Activated CD4-positive, alpha-beta T cell treated with anti-CD3 and anti-CD28 coated beads, Interleukin-2, amount 10 ng/mL, durations not matched to agents 24 days and 14 days (primary cell): ENCODE results near the gene TMTC4. TPM values are rescaled to one million over a fixed set of nuclear protein-coding genes. Genes with fewer than 3 reads are reported as not detected.

ENCODE experiments used
- DNase-seq: peaks from one replicate; pipeline ENCODE4 v3.0.0; 2022
- H3K27ac Mint-ChIP-seq: one replicate; pipeline ENCODE4 v1.8.0; 2022; ENCODE audit warnings: mild to moderate bottlenecking, mixed read lengths
- H3K27me3 Mint-ChIP-seq: one replicate; pipeline ENCODE4 v1.8.0; 2022; ENCODE audit warnings: mixed read lengths
- H3K36me3 Mint-ChIP-seq: one replicate; pipeline ENCODE4 v1.8.0; 2022; ENCODE audit warnings: low read depth, mild to moderate bottlenecking, mixed read lengths
- H3K4me1 Mint-ChIP-seq: one replicate; pipeline ENCODE4 v1.8.0; 2021; ENCODE audit warnings: mixed read lengths
- H3K4me3 Mint-ChIP-seq: one replicate; pipeline ENCODE4 v1.8.0; 2022; ENCODE audit warnings: mild to moderate bottlenecking, moderate library complexity, mixed read lengths
- H3K9me3 Mint-ChIP-seq: one replicate; pipeline ENCODE4 v1.8.0; 2021; ENCODE audit warnings: mixed read lengths
- intact Hi-C: fragments of 100-400 bp; cut with micrococcal nuclease; formaldehyde crosslinking; loops from one replicate; pipeline ENCODE4 v1.15.1; 2023
- total RNA-seq: library from RNA; stranded (reverse); gene quantifications from 2 replicates; pipeline ENCODE4 v1.2.3, GENCODE V29; 2022

The TMTC4 gene
- total RNA-seq, 1 donor from 2014 or later: 25.3 TPM

DNA sequence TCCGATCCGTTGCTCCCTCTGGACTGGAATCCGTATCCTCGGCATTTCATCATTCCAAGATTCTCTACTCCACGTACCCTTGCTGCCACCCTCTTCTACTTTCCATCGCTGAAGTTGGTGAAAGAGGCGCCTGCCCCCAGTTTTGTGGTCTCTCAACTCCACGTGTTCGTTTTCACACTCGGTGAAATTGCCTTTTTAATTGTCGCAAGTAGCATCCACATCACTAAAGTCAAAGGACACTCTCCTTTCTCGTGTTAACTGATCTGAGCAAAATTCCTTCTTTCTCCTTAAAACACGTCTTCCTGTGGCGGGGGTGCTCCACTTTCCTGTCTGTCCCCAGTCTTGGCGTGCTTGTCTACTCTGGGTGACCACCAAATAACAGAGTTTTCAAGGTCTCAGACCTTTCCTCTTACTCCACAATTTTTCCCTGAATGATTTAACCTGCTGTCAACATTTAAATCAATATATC is 1.1 kb upstream of the TMTC4 start:
- intact Hi-C loops: loop anchor here (1.0 to 10.0 kb wide), 4 partner anchors 87 to 1719 kb away; partner anchors contain the start of genes CLYBL and GGACT
- Mint-ChIP-seq H3K9me3 (no peaks in the 10 kb centered on the region), H3K27ac (peak overlapping the region; percentile 90), H3K36me3 (no peaks in the 10 kb centered on the region), H3K4me3 (peak overlapping the region; percentile 92), H3K27me3 (peaks cover 18% of the 10 kb centered on the region), H3K4me1 (peaks cover 25% of the 10 kb centered on the region)
- peak; percentile 68 for DNase-seq

DNA sequence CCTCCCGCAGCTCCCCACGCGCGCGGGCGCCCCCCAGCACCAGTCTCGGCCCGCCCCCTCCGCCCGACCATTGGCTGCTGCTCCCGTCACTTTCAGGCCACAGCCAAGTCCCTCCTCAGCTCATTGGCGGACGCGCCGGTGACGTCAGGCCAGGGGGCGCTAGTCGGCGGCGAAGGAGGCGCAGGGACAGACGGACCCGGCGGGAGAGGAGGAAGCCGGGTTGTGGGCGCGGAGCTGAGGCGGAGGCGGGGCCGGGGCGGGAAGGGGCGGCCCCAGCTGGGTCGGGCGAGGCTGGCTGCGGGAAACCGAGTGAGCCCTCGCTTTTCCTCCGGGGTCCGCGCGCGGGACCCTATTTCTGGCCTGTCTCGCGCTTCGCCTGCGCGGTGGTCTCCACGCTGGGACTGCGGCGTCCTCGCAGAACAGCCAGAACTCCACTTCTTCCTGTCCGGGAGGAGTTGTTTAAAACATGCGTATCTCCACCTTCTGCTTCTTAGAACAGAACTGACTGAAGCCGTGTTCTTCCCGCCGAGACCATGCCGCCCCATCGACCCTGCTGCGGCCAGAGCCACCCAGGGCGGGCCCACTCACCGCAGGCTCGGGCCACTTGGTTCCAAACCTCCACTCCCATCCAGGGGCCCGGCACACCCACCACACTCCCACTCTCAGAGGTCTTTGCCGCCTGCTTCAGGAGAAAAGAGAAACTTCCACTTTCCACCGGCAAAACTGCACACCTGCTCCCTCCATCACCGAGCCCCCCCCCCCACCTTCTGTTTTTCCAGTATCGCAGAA is 471 bp upstream of the TMTC4 start:
- H3K4me3 Mint-ChIP-seq: peak overlapping the region; percentile 92
- peaks cover 18% of the 10 kb centered on the region for H3K27me3 Mint-ChIP-seq
- peak overlapping the region; percentile 90 for H3K27ac Mint-ChIP-seq
- peaks cover 25% of the 10 kb centered on the region for H3K4me1 Mint-ChIP-seq
- H3K36me3 Mint-ChIP-seq: no peaks in the 10 kb centered on the region
- no peaks in the 10 kb centered on the region for H3K9me3 Mint-ChIP-seq
- DNase-seq: peak; percentile 100
- intact Hi-C loops: loop anchor here (1.0 to 10.0 kb wide), 6 partner anchors 68 to 1720 kb away; partner anchors contain the start of genes CLYBL and GGACT

DNA sequence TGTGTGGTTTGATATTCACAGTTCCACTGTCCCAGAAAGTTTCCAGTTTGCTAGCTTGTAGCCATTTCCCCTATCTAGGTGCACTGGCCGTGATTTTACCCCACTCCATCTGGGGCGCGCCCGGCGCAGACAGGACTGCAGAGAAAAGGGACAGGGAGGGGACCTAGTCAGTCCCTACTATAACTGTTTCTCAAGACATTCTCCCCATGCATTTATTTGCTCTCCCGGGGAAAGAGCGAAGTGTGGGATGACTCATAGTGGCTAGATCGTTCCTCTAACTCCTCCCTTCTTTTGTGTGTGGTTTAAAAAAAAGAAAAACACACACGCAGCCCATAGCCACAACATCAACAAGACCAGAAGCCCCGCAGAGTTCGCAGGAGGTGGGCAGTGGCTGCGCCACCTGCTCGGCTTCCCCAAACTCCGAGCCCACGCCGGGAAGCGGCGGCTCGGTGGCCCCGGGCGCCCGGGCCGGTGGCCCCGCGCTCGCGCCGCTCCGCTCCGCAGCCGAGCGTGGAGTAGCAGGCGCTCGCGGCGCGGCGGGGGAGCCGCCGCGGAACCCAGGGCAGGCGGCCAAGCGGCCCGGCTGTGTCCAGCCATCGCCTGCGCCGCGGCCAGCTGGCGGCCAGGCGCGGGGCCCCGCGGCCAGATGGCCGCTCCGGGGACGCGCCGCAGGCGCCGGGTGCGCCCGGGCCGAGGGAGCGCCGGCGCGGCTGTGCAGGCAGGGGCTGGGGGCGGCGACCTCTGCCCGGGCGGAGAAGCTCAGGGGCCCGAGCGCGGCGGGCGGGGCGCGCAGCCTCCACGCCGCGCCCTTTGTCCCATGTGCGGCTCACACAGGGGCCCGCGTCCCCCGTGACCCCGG is 653 bp downstream of the TMTC4 start:
- H3K36me3 Mint-ChIP-seq: peaks cover 4% of the 10 kb centered on the region
- peaks cover 25% of the 10 kb centered on the region for H3K4me1 Mint-ChIP-seq
- H3K9me3 Mint-ChIP-seq: no peaks in the 10 kb centered on the region
- H3K4me3 Mint-ChIP-seq: peak overlapping the region; percentile 85
- H3K27ac Mint-ChIP-seq: peak overlapping the region; percentile 91
- peaks cover 13% of the 10 kb centered on the region for H3K27me3 Mint-ChIP-seq
- intact Hi-C loops: loop anchor here (1.0 to 10.0 kb wide), 5 partner anchors 67 to 1721 kb away; partner anchors contain the start of gene CLYBL
- DNase-seq: peak; percentile 86

DNA sequence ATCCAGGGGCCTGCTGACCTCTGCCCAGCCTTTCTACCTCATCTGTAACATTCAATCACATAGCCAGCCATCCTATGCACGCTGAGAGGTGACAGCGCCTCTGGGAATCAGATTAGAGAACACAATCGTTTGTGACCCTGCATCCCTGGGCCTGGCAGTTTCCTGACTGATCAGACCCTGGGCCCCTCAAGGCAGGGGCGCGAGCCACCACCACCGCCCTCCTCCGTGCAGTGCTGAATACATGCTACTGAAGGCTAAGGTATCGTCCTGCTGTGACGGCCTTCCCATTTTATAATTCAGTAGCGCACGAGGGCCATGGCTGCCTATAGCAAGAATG is 1.3 kb downstream of the TMTC4 start:
- Mint-ChIP-seq H3K4me1 (peaks cover 25% of the 10 kb centered on the region), H3K27ac (peak overlapping the region; percentile 91), H3K27me3 (peaks cover 11% of the 10 kb centered on the region), H3K9me3 (no peaks in the 10 kb centered on the region), H3K4me3 (peak overlapping the region; percentile 85), H3K36me3 (peaks cover 9% of the 10 kb centered on the region)
- intact Hi-C loops: loop anchor here (5.0 to 10.0 kb wide), 3 partner anchors 66 to 1721 kb away; partner anchors contain the start of gene CLYBL
- DNase-seq: no peak

DNA sequence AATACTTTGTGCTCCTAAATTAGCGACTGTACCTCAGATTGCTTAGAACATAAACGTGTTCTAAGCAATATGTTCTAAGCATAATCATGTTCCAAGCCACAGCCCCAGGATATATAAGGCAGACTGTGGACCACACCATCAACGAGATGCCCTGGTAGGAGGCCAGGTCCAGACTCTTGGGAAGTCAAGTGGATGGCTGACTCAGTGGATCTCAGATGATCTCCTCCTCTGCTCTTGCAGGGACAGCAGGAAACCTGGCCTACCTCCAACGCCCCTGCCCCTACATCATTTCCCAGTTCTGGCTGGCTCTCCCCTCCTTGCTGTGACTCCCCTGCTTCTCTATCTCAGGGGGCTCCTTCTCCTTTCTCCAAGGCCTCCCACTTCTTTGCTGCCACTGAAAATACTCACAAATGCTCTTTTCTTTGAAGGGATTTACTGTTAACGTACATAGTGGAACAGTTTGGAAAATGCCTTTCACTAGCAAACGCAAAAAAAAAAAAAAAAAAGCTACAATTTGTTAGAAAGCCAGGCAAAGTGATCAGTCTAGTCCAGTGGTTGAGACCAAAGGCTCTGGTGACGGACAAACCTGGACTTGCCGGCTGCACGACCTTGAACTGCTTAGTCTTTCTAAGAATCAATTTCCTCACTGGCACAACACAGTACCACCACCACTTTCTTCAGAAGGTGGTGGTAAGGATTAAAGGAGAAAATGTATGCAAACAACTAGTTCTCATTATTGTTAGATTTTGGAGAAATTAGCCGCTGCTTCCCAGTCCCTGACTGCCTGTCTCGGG is 3.0 kb downstream of the TMTC4 start:
- no peak for DNase-seq
- H3K9me3 Mint-ChIP-seq: no peaks in the 10 kb centered on the region
- intact Hi-C loops: loop anchor here (5.0 to 10.0 kb wide), 3 partner anchors 64 to 1723 kb away; partner anchors contain the start of gene CLYBL
- H3K27ac Mint-ChIP-seq: no peak overlapping the region
- H3K4me1 Mint-ChIP-seq: peaks cover 25% of the 10 kb centered on the region
- no peak overlapping the region for H3K4me3 Mint-ChIP-seq
- H3K27me3 Mint-ChIP-seq: peaks cover 11% of the 10 kb centered on the region
- H3K36me3 Mint-ChIP-seq: peaks cover 26% of the 10 kb centered on the region

DNA sequence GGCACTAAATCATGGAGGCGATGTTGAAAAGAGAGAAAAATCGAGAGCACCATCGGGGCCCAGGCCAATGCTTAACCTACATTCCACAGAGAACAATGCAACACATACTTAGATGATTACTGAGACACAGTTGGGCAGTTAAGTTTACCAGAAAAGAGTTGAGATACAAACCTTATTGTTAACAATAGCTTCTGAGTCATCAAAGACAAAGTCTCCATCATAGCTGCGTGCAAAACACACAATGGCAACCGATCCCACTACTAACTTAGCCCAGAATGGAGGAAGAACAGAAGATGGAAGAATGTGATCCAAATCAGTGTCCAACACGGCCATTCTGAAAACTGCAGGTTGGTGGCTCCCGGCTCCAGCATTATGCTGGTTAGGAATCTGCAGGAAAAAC is 6.2 kb downstream of the TMTC4 start:
- H3K9me3 Mint-ChIP-seq: no peaks in the 10 kb centered on the region
- no peaks in the 10 kb centered on the region for H3K27me3 Mint-ChIP-seq
- no peak for DNase-seq
- H3K4me3 Mint-ChIP-seq: no peak overlapping the region
- no peak overlapping the region for H3K27ac Mint-ChIP-seq
- peaks cover 13% of the 10 kb centered on the region for H3K4me1 Mint-ChIP-seq
- intact Hi-C loops: no loop called here
- peaks cover 47% of the 10 kb centered on the region for H3K36me3 Mint-ChIP-seq

DNA sequence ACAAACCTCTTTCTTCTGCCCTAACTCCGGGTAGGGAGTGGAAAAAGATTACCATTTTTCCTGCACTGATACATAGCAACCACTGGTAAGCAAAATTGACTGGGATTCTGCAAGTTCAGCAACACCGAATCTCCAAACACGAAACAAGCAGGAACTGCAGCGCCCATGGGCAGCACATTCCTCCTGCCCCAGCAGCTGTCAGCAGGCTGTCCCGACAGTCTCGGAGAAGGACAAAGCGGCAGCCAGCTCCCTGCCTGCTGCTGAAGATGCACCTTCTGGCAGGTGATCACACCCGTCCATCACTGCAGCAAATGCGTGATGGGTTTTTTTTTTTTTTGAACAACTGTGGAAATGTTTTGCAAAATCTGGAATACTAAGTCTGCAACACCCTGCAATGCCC is 6.7 kb downstream of the TMTC4 start:
- DNase-seq: no peak
- Mint-ChIP-seq H3K36me3 (peaks cover 52% of the 10 kb centered on the region), H3K27ac (no peak overlapping the region), H3K4me3 (no peak overlapping the region), H3K9me3 (no peaks in the 10 kb centered on the region), H3K4me1 (peaks cover 8% of the 10 kb centered on the region), H3K27me3 (no peaks in the 10 kb centered on the region)
- intact Hi-C loops: no loop called here

DNA sequence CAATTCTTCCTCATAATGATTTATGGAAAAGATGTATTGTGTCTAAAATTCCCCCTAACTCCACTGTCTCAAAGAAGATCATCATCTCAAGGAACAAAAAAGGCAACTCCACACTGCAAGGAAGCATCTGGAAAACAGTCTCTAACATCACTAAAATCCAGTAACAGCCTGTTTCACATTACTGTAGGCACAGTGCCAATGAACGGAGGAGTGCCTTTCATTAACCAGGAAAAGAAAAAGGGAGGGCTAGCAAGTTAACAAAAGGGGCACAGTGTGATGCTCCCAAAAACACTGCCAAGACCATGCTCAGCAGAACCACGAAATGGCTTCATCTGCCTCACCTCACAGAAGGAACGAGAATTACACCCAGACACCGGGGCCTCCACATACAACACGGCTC is 8.5 kb downstream of the TMTC4 start:
- H3K36me3 Mint-ChIP-seq: peaks cover 63% of the 10 kb centered on the region
- no peak overlapping the region for H3K4me3 Mint-ChIP-seq
- no peak overlapping the region for H3K27ac Mint-ChIP-seq
- H3K4me1 Mint-ChIP-seq: peaks cover 3% of the 10 kb centered on the region
- no peak for DNase-seq
- no peaks in the 10 kb centered on the region for H3K9me3 Mint-ChIP-seq
- intact Hi-C loops: no loop called here
- no peaks in the 10 kb centered on the region for H3K27me3 Mint-ChIP-seq

DNA sequence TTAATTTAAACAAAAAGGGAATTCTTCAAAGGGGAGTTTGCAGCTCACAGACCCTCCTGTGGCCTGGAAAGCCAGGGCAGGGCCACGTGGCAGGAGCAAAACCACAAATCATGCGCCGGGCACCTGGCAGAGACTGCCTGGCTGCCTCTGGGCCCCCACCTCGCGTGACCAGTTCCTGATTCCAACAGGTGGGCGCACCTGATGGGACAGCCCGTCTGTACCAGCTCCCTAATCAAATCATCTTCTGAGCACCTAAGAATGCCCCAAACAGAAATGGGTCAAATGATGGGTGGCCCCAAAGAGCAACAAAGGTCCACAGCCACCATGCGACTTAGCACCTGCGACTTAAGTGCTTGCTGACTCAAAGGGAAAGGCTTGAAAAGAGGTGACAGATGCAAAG is 9.2 kb downstream of the TMTC4 start:
- DNase-seq: no peak
- Mint-ChIP-seq H3K4me1 (peaks cover 5% of the 10 kb centered on the region), H3K9me3 (no peaks in the 10 kb centered on the region), H3K27ac (no peak overlapping the region), H3K4me3 (no peak overlapping the region), H3K36me3 (peaks cover 69% of the 10 kb centered on the region), H3K27me3 (no peaks in the 10 kb centered on the region)
- intact Hi-C loops: no loop called here

DNA sequence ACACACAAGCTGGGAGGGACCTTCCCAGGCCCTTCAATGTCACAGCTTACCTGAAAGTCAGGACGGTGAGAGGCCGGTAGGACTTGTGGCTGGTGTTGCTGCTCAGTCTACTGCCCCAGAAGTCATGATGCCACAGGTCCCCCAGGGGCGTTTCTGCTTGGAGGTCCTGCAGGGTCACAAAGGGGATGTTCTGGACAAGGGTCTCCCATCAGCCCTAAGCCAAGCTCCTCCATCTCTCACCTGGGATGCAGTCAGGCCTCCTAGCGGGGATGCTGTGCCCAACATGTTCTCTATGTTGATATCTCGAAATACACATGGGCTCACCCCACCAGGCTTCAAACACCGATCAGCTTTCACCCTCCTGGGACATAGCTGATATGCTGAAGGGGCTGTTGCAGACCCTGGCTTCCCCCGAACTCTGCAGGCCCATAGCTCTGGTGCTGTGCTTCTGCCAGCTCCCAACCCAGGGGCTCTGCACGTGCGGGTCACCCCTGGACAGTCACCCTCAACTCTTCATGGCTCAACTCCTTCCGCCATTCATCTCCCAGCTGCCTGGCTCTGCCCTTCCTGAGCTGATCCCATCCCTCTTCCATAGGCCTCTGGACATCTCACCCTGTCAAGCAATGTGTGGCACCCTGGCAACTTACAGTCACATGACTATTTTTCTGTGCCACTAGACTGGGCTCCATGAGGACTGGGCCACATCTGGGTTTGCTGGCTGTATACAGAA is 10.3 kb downstream of the TMTC4 start:
- DNase-seq: no peak

DNA sequence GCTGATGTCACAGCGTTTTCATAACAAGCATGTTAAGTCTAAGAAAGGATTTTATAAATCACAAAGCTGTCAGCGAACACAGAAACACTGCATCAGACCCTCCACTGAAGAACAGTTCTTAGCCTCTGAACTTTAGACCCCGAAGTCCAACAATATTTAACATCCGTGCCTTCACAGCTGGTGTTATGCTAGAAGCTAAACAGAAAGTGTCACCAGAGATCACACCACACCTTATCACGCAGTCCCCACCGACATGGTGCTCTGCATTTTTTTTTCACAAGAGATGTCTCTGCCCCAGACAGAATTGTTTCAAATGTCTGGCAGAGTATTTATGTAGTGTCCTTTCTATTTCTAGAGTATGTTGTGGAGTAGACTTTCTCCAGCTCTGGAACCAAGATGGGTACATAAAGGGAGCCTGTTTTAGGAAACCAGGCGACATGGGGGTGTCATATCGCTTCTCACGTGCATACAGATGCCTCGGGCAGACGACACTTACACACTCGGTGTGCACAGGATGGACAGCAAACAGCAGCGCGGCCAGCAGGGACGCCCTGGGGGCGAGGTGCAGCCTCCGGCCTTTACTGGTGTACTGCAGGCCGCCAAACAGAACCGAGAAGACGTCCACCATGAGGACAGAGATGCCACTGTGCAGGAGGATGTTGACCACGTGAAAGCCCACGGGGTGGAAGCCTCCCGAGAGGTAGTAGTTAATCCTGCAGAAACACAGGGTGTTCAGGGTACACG is 12.0 kb downstream of the TMTC4 start:
- Mint-ChIP-seq H3K36me3 (peaks cover 61% of the 10 kb centered on the region), H3K9me3 (no peaks in the 10 kb centered on the region), H3K4me3 (no peak overlapping the region), H3K4me1 (peaks cover 23% of the 10 kb centered on the region), H3K27me3 (no peaks in the 10 kb centered on the region), H3K27ac (peak overlapping the region; percentile 22)
- intact Hi-C loops: no loop called here
- no peak for DNase-seq

More for the DNA sequence above, 10.3 kb downstream of the TMTC4 start:
- peaks cover 9% of the 10 kb centered on the region for H3K4me1 Mint-ChIP-seq
- H3K9me3 Mint-ChIP-seq: no peaks in the 10 kb centered on the region
- H3K27ac Mint-ChIP-seq: peak overlapping the region; percentile 51
- intact Hi-C loops: no loop called here
- no peak overlapping the region for H3K4me3 Mint-ChIP-seq
- H3K36me3 Mint-ChIP-seq: peaks cover 69% of the 10 kb centered on the region
- no peaks in the 10 kb centered on the region for H3K27me3 Mint-ChIP-seq

DNA sequence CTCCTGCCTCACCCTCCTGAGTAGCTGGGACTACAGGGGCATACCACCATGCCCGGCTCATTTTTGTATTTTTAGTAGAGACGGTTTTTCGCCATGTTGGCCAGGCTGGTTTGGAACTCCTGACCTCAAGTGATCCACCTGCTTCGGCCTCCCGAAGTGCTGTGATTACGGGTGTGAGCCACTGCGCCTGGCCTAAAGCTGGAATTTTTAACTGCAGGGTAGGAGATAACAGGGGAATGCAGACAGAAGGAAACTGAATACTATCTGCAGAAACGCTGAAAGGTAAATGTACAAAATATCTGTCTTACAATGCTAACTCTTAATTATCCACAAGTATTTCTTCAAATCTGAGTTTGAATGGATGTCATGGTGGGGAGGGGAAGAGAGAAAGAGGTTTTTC is 13.8 kb downstream of the TMTC4 start:
- no peaks in the 10 kb centered on the region for H3K9me3 Mint-ChIP-seq
- DNase-seq: no peak
- peaks cover 20% of the 10 kb centered on the region for H3K4me1 Mint-ChIP-seq
- H3K27ac Mint-ChIP-seq: no peak overlapping the region
- intact Hi-C loops: no loop called here
- H3K27me3 Mint-ChIP-seq: no peaks in the 10 kb centered on the region
- H3K36me3 Mint-ChIP-seq: peaks cover 55% of the 10 kb centered on the region
- H3K4me3 Mint-ChIP-seq: no peak overlapping the region
